OCI-M2 (cell line): ENCODE data around the gene SLC39A11.
"Not testable (repeated sequence)": the region's sequence is repeated elsewhere in the genome, so short reads cannot be mapped to it uniquely, and the experiment has no call there.

Experiments
- DNase-seq: peaks from one replicate; lab custom pipeline; 2025; ENCODE audit not compliant: unreplicated experiment; lab: John Stamatoyannopoulos, UW

Gene SLC39A11

GRCh38 chr17:73111386-73111785 lies 18.9 kb upstream of the SLC39A11 start:
- DNase-seq, result no peak

GRCh38 chr17:73107191-73107590 lies 14.7 kb upstream of the SLC39A11 start:
- no peak for DNase-seq

- no peak for DNase-seq
These were observed 12.9 kb upstream of the SLC39A11 start for GRCh38 chr17:73105431-73105830.

GRCh38 chr17:73104450-73104849 lies 12.0 kb upstream of the SLC39A11 start:
- DNase-seq, result no peak

GRCh38 chr17:73103641-73104335 lies 11.3 kb upstream of the SLC39A11 start:
- DNase-seq, result no peak

GRCh38 chr17:73101031-73101430 lies 8.5 kb upstream of the SLC39A11 start:
- DNase-seq, result no peak

GRCh38 chr17:73100363-73100762 lies 7.9 kb upstream of the SLC39A11 start:
- DNase-seq, result no peak

GRCh38 chr17:73099511-73099910 lies 7.0 kb upstream of the SLC39A11 start:
- DNase-seq, result no peak

- DNase-seq, result no peak
These were observed 6.4 kb upstream of the SLC39A11 start for GRCh38 chr17:73098919-73099318.

- DNase-seq, result not testable (repeated sequence)
These were observed 5.7 kb upstream of the SLC39A11 start for GRCh38 chr17:73097973-73098765.

GRCh38 chr17:73096866-73097265 lies 4.4 kb upstream of the SLC39A11 start:
- no peak for DNase-seq

GRCh38 chr17:73096211-73096610 lies 3.7 kb upstream of the SLC39A11 start:
- no peak for DNase-seq

GRCh38 chr17:73093286-73093685 lies 798 bp upstream of the SLC39A11 start:
- no peak for DNase-seq

- no peak for DNase-seq
These were observed 542 bp downstream of the SLC39A11 start for GRCh38 chr17:73091770-73092522.

GRCh38 chr17:73091410-73091769 lies 1.1 kb downstream of the SLC39A11 start:
- no peak for DNase-seq

- DNase-seq, result no peak
These were observed 1.9 kb downstream of the SLC39A11 start for GRCh38 chr17:73090396-73091202.

- DNase-seq, result no peak
These were observed 2.9 kb downstream of the SLC39A11 start for GRCh38 chr17:73089322-73090317.

- no peak for DNase-seq
These were observed 3.9 kb downstream of the SLC39A11 start for GRCh38 chr17:73088561-73088960.

- DNase-seq, result no peak
These were observed 9.1 kb downstream of the SLC39A11 start for GRCh38 chr17:73083432-73083831.

- DNase-seq, result no peak
These were observed 17.9 kb downstream of the SLC39A11 start for GRCh38 chr17:73074566-73074965.
